Activated CD4-positive, CD25-positive, alpha-beta regulatory T cell treated with anti-CD3 and anti-CD28 coated beads, Interleukin-2, amount 50 U/mL, for 24 hours (primary cell): ENCODE data around the gene JPT2.

Experiments used
- ATAC-seq, 2 donors: fragments of 150-1000 bp; cut with Tn5 transposase; one replicate each; pipeline ENCODE4 v1.10.0; 2021; ENCODE audit warnings: mild to moderate bottlenecking in 1 of 2, moderate library complexity in 1 of 2

The JPT2 gene, protein sequence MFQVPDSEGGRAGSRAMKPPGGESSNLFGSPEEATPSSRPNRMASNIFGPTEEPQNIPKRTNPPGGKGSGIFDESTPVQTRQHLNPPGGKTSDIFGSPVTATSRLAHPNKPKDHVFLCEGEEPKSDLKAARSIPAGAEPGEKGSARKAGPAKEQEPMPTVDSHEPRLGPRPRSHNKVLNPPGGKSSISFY

DNA sequence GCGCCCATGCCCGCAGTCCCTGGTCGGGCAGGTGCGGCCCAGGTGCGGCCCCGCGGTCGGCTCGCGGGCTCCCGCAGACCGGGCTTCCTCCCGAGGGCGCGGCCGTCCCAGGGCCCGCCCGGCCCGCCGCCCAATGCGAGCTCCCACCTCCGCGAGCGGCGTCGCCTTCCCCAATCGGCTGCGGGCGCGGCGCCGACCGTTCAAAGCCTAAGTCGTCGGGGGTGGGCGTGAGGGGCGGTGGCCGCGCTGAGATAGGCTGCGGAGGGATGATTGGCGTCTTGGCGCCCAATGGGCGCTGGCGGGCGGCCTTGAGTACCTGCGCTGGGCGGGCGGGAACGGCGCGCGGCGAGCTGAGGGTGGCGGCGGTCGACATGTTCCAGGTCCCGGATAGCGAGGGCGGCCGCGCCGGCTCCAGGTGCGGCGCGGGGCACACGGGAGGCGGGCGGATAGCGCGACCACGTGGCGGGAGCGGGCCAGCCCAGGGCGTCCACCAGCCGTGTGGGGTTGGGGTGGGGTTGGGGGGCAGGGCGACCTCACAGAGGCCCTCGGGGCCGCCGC is at the start of gene JPT2:
Gene JPT2, plus strand, starts transcription at position 338 of the 558 bp plus-strand sequence. Its CDS starts 34 bp downstream, at position 372.
- ATAC-seq, result peak; percentile 98 to 99

DNA sequence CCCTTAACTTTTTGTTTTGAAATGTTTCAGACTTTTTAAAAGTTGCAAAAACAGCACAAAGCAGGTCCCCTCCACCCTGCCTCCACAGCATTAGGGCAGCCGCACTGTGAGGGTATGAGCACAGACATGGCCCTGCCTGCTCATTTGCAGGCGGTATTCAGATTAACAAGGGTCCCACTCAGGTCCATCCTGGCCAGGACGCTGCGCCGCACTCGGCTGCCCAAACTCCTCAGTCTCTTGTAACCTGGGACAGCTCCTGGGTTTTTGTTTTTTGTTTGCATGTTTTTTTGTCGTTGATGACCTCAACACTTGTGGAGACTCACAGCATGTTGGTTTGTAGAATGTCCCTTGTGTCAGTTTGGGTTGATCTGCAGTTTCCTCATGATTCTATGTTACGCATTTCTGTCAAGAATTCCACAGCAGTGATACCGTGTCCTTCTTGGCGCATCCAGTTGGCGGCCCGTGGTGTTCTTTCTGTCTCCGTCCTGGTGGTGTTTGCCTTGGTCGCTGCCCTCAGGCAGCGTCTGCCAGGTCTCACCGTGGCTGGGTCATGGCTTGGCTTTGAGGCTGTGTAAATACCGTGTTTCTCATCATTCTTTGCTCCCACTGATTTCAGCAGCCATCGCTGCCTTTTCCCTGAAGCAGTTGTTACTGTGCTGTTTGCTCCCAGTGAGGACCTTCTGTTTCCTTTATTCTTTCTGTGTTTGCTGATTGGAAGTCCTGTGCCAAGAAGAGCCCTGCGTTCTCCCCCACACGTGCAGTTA is 47.4 kb upstream of the JPT2 start:
- ATAC-seq, result no peak

DNA sequence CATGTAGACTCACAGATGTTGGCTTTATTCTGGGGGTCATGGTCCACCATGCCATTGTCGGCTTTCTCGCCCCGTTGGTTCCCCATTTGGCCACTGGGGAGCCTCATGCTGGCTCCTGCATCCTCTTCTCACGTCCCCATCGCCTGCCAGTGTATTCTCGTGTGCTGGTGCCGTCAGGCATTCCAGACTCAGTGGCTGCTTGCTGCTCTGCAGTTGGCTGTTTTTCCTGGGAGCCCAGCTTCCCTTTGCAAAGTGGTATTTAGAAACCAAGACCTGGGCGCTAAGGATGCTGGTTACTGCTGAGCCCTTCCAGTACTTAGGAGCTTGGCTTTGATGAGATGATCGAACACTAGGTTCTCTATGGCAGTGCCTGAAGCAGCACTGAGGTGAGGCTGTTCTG is 46.8 kb upstream of the JPT2 start:
- no peak for ATAC-seq

DNA sequence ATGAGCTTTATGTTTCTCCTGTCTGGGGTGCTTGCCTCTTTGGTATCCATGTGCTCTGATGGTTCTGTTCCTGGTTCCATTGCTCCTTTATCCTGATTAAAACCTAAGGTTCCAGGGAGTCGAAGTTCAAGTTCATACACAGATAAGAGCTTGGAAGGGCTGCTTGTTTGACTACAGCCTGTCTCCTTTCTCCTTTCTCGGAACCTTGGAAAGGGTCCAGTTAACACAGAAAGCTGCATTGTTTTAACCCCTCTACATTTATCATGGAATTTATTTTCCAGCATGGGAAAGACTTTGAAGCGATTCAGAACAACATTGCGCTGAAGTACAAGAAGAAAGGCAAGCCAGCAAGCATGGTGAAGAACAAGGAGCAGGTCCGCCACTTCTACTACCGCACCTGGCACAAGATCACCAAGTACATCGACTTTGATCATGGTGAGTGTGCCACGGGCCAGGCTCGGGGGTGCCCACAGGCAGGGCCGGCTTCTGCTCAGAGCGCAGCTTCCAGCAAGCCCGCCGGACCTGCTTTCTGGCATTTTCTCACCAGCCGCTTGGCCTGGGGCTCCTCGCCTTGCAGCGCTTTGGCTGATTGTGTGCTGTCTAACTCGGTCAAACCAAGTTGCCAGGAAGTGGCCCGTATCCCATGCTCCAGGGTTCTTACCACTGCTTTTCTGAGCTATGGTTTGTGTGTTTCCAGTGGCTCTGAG is 46.0 kb upstream of the JPT2 start:
- no peak for ATAC-seq

DNA sequence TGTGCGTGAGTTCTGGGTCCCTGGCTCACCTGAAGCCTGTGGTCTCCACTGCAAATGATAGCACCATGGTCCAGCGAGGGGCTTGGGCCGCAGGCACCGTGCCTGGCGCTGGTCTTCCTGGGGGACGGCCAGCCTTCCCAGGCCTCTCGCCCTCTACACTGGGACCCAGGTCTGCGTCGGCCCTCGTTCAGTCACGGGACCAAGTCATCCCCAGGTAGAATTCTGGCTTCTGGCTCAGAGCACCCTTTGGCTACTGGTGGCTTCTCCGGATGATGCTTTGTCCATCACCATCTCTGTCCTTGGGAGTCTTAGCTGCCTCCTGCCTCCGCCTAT is 45.5 kb upstream of the JPT2 start:
- ATAC-seq, result no peak

DNA sequence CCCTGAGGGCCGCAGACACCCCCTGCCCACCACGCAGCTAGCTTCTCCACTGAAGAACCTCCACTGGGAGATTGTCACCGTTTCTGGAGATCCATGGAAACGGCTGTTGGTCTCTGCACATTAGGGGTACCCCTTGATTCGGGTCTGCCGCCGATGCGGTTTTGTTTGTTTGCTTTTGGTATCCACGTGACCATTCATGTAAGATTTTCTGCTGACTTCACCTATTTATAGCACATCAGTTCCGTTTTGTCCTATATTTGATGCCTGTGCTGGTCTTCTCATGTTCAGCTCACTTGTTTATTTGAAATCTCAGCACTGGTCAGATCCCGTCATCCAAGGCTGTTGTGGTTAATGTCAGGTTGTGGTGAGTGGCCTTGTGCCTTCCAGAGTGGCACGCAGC is 44.8 kb upstream of the JPT2 start:
- no peak for ATAC-seq

DNA sequence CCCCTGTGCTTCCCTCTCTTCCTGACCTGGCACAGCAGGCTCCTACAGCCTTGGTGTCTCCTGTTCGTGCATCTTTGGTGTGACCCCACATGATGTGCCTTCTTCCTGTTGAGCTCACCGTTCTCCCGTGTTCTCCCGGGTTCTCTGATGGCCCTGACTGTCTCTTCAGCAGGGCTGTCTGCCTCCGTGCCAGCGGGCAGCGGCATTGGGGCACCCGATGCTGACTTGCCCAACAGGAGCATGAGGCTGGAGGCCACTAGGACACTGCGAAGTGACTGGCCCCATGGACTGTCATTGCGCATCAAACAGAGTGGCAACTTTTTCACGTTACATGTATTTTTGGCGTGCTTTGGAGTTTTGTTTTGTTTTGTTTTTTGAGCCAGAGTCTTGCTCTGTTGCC is 43.5 kb upstream of the JPT2 start:
- ATAC-seq, result no peak

DNA sequence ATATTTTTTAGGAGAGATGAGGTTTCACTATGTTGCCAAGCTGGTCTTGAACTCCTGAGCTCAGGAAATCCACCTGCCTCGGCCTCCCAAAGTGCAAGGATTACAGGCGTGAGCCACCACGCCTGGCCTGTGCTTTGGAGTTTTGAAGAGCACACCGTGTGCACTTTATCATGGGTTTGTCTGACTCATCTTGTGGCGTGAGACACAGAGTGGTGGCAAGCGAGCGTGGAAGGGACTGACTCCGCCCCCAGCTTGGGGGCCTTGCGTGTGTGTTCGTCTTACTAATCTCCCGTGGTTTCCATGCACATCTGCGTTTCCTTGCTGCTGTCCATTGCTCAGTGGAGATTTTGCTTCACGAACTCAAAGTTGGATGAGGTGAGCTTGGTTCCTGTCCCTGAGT is 43.0 kb upstream of the JPT2 start:
- ATAC-seq, result no peak

DNA sequence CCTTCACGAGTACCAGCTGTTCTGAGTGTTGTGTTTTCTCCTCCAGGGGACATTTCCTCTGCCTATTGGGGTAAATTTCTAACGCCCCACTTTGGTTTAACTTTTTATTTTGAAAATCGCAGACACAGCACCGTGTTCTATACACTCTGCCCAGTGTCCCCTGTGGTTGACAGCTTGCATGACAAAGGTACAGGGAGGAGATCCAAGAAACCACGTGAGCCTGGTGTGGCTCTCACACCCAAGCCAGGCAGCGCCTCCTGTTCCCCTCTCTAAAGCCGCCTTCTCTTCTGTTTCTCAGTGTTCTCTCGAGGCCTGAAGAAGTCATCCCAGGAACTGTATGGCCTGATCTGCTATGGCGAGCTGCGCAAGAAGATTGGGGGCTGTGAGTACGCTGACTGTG is 40.6 kb upstream of the JPT2 start:
- ATAC-seq, result no peak

DNA sequence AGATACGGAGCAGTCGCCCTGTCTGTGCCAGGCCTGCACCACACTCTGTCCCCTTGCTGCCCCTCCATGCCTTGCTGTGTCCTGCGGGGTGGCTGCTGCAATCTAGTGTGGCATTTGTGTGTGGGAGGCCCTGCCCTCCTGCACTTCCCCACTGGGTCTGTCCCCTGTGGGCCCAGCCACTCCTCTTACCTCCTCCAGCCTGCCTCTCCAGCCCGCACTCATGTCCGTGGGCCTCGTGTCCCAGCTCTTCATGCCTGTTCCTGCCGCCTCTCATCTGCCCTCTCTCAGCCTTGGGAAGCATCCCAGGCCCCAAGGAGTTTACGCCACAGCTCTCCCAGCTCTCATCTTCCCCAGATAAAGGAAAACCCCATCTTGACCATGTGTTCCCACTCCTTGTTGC is 39.3 kb upstream of the JPT2 start:
- no peak for ATAC-seq

DNA sequence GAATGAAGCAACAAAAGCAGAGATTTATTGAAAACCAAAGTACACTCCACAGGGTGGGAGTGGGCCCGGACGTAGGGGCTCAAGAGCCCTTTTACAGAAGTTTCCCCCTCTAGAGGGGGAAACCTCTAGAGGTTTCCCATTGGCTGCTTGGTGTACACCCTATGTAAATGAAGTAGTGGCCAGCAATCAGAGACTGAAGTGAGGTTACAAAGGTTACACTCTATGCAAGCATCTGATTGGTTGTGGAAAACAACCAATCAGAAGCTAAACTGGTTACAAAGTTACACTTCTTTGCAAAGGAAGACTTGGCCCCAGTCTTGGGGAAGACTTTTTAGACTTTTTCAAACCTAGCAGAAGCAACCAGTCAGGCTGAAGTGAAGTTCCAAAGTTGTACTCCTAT is 38.8 kb upstream of the JPT2 start:
- no peak for ATAC-seq

DNA sequence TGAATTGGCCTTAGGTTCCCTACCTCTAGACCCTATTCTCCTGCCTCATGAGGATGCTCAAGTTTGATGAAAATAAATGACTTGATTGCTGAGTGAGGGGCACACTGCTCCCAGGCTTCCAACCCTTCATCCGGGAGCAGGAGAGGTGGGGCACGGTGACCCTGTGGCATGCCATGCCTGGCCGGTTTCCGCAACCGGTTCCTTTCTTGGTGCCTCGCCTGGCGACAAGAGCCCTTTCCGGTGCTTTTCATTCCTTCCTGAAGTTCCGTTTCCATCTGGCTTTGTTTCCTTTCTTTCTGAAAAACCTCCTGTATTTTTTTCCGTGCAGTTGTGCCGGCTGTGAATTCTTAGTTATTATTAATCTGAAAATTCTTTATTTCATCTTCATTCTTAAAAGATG is 38.2 kb upstream of the JPT2 start:
- ATAC-seq, result no peak

DNA sequence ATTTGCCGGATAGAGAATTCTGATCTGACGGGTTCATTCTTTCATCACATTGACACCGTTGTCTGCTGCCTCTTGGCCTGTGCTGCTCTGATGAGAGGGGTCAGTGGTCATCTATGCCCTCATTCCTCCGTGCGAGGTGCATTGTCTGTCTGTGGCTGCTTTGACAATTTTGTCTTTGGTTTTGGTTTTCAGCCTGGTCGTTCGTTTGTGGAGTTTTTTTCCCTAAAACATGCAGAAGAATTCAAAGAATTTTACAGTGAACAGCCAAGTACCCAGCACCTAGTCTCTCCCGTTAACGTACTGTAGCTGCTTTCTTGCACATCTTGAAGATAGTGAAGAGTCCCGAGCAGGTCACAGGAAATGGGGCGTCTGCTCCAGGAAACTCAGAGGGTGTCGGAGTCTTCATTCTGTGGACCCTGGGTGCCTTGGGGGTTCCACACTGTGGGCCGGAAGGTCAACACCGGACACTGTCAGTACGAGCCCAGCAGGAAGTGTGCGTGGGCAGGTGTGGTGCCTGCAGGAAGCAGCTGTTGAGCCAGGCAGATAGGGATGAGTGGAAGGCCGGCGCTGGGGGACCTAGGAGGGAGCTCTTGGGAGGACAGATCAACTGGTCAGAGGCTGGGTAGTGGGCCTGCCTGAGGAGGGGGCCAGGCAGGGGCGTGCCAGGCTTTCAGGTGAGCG is 37.7 kb upstream of the JPT2 start:
- ATAC-seq, result no peak

DNA sequence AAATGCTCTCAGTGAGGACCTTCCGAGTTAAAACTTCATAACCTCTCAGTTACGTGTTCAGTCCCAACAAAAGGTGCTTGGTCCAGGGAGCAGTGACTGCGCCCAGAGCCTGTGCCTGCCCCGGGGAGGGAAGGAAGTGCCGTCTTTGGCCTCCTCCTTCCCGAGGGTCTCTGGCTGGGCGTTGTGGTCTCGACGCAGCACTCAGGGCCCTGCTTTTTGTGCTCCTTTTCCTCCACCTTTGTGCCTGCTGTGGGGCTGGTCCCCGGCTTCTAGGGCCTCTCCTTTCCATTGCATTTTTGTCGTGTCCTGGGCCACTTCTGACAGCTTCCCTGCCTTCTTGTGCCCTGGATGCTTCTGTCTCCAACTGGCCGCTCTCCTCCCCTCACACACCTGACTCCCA is 36.8 kb upstream of the JPT2 start:
- ATAC-seq, result no peak

DNA sequence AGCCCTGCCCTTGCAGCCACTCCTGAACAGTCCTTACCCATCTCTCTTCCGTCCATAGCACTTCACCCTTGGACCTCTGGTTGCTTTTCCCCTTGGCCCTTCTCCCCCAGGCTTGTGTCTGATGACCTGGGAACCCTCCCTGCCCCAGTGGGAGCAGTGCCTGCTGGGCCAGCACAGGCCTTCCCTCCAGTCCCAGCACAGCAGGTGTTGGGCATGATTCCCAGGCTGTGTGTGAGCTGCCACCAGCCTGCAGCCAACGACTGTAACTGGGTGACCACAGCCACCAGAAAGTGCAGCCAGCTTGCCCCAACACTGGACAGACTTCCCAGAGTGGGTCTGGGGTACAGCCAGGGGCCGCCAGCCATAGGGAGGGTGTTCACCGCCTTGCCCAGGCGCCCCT is 35.9 kb upstream of the JPT2 start:
- no peak for ATAC-seq

DNA sequence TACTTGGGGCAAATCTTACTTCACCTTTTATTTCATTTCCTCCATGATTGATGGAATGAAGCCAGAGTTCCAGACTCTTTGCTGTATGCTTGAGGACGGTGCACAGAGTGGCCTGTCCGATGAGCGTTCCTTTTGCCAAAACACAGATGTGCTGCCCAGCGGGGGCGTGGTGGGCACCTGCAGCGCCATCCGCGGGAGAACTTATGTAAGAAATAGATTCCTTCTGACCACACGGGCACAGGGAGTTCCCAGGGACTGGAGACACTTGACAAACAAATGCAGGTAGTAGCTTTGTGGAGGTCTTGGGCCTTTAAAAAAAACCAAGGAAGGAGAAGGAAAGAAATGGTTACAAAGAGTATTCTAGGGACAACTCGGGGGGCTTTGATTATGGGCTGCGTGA is 35.3 kb upstream of the JPT2 start:
- ATAC-seq, result no peak

DNA sequence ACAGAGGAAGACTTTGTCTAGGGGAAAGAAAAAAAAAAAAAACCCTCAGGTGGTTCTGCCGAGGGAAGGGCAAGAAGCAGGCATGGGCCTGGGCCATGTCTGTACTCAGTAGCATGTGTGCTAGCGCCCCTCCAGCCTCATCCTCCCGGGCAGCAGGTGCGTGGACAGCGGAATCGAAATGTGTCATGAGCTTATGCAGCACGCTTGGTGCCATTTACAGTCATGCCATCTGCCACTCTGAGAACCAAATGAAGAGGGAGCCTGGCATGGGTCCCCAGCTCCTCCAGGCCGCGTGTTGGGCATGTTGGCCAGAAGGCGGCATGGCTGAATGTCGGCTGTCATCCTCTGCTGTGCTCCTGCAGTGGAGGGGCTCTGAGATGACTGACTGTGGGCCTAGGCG is 34.6 kb upstream of the JPT2 start:
- ATAC-seq, result no peak

DNA sequence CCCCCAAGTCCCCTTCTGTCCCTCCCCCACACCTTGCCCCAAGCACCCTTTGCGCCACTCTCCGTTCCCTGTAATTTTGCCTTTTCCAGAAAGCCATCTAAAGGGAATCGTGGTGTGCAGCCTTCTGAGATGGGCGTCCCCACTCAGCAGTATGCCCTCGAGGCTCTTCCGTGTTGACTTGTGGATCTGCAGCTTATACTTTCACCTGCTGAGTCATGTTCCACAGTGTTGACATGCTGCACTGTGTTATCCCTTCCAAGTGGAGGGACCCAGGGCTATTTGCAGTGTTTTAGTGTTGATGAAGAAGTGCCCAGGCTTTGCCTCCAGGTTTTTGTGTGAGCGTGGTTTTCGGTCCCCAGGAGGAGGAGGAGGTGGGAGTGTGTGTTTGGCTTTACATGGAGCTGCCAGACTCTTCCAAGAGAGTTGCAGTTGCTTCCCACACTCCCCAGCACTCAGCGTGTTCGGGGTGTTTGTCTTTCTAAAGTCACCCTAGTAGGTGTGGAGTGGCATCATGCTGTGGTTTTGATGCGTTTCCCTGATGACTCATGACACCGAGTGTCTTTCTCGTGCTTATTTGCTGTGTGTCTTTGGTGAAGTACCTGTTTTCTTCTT is 32.1 kb upstream of the JPT2 start:
- ATAC-seq, result peak; percentile 91

DNA sequence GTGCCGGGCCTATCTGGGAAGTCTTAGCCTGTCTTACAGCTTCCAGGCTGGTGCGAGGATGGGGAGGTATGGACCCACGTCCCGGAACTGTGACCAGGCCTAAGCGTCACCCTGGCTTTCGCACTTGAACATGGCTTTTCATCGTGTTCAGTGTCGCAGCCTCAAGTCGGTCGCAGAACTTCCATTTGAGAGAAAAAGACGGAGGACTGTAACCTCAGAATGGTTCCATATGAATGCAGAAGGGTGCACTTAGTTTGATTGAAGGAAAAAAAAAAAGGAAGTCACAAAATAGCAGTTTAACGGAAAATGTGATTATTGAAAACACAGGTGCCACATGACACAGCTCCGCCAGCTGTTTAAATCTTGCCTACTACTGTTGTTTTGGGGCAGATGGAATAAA is 30.2 kb upstream of the JPT2 start:
- no peak for ATAC-seq

DNA sequence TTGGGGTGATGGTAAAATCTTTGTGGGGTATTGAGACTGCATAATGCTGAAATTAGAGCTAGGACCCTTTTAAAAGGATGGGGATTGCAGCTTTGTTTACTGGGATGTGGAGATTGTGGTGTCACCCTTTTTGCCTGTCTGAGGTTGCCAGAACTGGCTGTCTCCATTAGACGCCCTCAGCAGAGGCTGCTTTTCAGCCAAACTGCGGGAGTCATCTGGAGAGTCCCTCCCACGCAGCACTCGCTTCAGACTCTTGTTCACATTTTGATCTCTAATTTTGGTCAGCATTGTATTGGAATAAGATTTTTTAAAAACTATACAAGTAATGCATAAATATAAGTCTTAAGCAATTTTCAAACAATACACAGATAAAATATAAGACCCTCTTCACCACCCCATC is 27.9 kb upstream of the JPT2 start:
- no peak for ATAC-seq

DNA sequence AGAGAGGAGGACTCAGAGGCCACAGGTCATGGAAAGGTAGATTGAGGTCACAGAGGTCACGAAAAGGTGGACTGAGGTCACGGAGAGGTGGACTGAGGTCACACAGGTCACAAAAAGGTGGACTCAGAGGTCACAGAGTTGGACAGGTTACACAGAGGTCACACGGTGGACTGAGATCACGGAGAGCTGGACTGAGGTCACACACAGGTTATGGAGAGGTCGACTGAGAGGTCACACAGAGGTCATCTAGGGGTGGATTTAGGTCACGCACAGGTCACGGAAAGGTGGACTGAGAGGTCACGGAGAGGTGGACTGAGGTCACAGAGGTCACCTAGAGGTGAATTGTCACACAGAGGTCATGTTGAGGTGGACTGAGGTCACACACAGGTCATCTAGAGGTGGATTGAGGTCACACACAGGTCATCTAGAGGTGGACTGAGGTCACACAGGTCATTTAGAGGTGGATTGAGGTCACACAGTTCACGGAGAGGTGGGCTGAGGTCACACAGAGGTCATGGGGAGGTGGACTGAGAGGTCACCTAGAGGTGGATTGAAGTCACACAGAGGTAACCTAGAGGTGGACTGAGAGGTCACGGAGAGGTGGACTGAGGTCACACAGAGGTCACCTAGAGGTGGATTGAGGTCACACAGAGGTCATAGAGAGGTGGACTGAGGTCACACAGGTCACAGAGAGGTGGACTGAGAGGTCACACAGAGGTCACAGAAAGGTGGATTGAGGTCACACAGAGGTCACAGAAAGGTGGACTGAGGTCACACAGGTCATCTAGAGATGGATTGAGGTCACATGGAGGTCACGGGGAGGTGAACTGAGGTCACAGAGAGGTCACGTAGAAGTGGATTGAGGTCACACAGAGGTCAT is 26.7 kb upstream of the JPT2 start:
- peak in 1 of 2 donors; percentile 24 for ATAC-seq

DNA sequence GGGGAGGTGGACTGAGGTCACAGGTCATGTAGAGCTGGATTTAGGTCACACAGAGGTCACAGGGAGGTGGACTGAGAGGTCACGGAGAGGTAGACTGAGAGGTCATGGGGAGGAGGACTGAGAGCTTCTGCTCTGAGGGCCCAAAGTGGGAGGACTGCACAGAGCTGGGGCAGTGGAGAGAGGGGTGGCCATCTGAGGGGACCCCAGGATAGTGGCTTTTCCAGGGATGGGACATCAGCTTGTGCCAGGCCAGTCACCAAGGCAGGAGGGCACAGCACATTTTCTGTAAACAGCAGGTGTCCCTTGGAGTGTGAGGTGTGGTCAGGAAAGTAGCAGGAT is 26.1 kb upstream of the JPT2 start:
- ATAC-seq, result no peak
